HUES48 (cell line): ENCODE data around the gene GZMM.

Experiments used
- H3K27ac ChIP-seq: one replicate; pipeline ENCODE4 v1.7.0; 2013; ENCODE audit warnings: low read depth, low read length, inconsistent platforms
- H3K27me3 ChIP-seq: 2 replicates; pipeline ENCODE4 v1.6.1; 2013; ENCODE audit warnings: mild to moderate bottlenecking, low read length; ENCODE audit not compliant: control insufficient read depth, insufficient read depth
- H3K36me3 ChIP-seq: 2 replicates; pipeline ENCODE4 v1.6.1; 2013; ENCODE audit warnings: low read length; ENCODE audit not compliant: control insufficient read depth, insufficient read depth
- H3K4me1 ChIP-seq: 2 replicates; pipeline ENCODE4 v1.6.1; 2013; ENCODE audit warnings: mild to moderate bottlenecking, low read length; ENCODE audit not compliant: control insufficient read depth, insufficient read depth
- H3K4me3 ChIP-seq: 2 replicates; pipeline ENCODE4 v1.5.1; 2013; ENCODE audit warnings: mild to moderate bottlenecking, low read depth, low read length
- H3K9ac ChIP-seq: 2 replicates; pipeline ENCODE4 v1.6.1; 2013; ENCODE audit warnings: mild to moderate bottlenecking, low read depth, low read length, moderate library complexity
- H3K9me3 ChIP-seq: 2 replicates; pipeline ENCODE4 v1.6.1; 2013; ENCODE audit warnings: low read length; ENCODE audit not compliant: control insufficient read depth, insufficient read depth

GZMM gene

DNA sequence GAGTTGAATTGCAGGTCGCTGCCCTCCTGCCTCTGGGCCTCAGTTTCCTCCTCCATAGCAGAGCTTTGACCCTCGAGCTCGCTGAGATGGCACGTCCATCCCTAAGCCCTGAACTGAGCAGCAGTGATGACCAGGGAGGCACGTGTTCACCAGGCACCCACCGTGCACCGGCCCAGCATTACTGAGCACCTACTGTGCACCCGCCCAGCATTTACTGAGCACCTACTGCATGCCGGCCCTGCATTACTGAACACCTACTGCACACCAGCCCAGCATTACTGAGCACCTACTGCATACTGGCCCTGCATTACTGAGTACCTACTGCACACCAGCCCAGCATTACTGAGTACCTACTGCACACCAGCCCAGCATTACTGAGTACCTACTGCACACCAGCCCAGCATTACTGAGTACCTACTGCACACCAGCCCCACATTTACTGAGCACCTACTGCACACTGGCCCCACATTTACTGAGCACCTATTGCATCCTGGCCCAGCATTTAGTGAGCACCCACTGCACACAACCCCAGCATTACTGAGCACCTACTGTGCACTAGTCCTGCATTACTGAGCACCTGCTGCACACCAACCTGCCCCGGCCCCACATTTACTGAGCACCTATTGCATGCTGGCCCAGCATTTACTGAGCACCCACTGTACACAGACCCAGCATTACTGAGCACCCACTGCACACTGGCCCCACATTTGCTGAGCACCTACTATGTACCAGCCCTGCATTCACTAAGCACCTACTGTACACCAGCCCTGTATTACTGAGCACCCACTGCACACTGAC lies 30.3 kb upstream of the GZMM start:
- Histone ChIP-seq H3K36me3 (0 out of 2 replicates have a peak, but pooled peaks cover 6% of the 10 kb centered on the region), H3K9me3 (no peaks in the 10 kb centered on the region), H3K4me1 (peaks cover 3% of the 10 kb centered on the region; the same call in 1 of the 2 replicates), H3K9ac (no peak overlapping the region), H3K4me3 (no peak overlapping the region), H3K27ac (no peak overlapping the region), H3K27me3 (no peaks in the 10 kb centered on the region)

GRCh38 chr19:514166-514663 lies 29.6 kb upstream of the GZMM start:
- Histone ChIP-seq H3K27me3 (no peaks in the 10 kb centered on the region), H3K4me1 (peaks cover 3% of the 10 kb centered on the region; the same call in 1 of the 2 replicates), H3K27ac (no peak overlapping the region), H3K4me3 (no peak overlapping the region), H3K36me3 (0 out of 2 replicates have a peak, but pooled peaks cover 6% of the 10 kb centered on the region), H3K9me3 (no peaks in the 10 kb centered on the region), H3K9ac (no peak overlapping the region)

DNA sequence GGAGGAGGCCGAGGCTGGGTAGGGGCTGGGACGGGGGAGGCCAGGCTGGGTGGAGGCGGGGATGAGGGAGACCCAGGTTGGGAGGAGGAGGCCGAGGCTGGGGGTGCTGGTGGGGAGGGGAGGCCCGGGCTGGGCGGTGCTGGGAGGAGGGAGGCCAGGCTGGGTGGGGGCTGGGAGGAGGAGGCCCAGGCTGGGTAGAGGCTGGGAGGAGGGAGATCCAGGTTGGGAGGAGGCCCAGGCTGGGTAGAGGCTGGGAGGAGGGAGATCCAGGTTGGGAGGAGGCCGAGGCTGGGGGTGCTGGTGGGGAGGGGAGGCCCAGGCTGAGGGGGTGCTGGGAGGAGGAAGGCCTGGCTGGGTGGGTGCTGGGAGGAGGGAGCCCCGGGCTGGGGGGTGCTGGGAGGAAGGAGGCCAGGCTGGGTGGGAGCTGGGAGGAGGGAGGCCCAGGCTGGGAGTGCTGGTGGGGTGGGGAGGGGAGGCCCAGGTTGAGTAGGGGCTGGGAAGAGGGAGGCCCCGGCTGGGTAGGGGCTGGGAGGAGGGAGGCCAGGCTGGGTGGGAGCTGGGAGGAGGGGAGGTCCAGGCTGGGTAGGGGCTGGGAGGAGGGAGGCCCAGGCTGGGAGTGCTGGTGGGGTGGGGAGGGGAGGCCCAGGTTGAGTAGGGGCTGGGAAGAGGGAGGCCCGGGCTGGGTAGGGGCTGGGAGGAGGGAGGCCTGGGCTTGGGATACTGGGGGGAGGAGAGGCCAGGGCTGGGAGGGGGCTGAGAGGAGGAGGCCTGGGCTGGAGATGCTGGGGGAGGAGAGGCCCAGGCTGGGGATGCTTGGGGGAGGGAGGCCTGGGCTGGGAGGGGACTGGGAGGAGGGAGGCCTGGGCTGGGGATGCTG lies 25.9 kb upstream of the GZMM start:
- H3K27me3 ChIP-seq, result no peaks in the 10 kb centered on the region
- no peaks in the 10 kb centered on the region for H3K4me1 ChIP-seq
- 0 out of 2 replicates have a peak, but pooled peaks cover 6% of the 10 kb centered on the region for H3K36me3 ChIP-seq
- no peak overlapping the region for H3K4me3 ChIP-seq
- H3K9me3 ChIP-seq, result 0 out of 2 replicates have a peak, but pooled peaks cover 10% of the 10 kb centered on the region
- H3K27ac ChIP-seq, result no peak overlapping the region
- H3K9ac ChIP-seq, result no peak overlapping the region

GRCh38 chr19:518598-519231 lies 25.1 kb upstream of the GZMM start:
- no peak overlapping the region for H3K4me3 ChIP-seq
- 0 out of 2 replicates have a peak, but pooled peaks cover 10% of the 10 kb centered on the region for H3K9me3 ChIP-seq
- H3K27me3 ChIP-seq, result no peaks in the 10 kb centered on the region
- 0 out of 2 replicates have a peak, but pooled peaks cover 4% of the 10 kb centered on the region for H3K36me3 ChIP-seq
- no peaks in the 10 kb centered on the region for H3K4me1 ChIP-seq
- no peak overlapping the region for H3K27ac ChIP-seq
- no peak overlapping the region for H3K9ac ChIP-seq

- Histone ChIP-seq H3K9ac (no peak overlapping the region), H3K27ac (no peak overlapping the region), H3K4me3 (no peak overlapping the region), H3K9me3 (0 out of 2 replicates have a peak, but pooled peaks cover 10% of the 10 kb centered on the region), H3K4me1 (no peaks in the 10 kb centered on the region), H3K27me3 (no peaks in the 10 kb centered on the region), H3K36me3 (no peaks in the 10 kb centered on the region)
Measured at GRCh38 chr19:519449-519865, 24.4 kb upstream of the GZMM start.

DNA sequence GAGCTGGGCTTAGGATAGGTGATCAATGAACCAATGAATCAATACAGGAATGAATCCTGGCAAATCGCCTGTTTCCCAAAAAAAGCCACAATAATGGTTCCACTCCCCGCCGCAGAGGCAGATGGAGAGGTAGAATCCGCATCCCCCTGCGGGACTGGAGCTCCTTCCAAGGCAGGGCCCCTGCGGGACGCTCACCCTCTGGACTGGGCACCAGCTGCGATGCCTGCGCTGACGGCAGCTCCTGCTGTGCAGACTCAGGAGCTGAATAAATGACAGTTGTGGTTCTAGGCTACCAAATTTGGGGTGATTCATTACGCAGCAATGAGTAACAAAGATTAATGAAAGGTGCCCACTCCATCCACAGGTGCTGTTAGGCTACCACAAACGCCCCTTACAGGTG lies 21.1 kb upstream of the GZMM start:
- no peaks in the 10 kb centered on the region for H3K4me1 ChIP-seq
- no peaks in the 10 kb centered on the region for H3K36me3 ChIP-seq
- no peaks in the 10 kb centered on the region for H3K27me3 ChIP-seq
- H3K27ac ChIP-seq, result no peak overlapping the region
- H3K9ac ChIP-seq, result no peak overlapping the region
- H3K9me3 ChIP-seq, result 0 out of 2 replicates have a peak, but pooled peaks cover 10% of the 10 kb centered on the region
- no peak overlapping the region for H3K4me3 ChIP-seq

DNA sequence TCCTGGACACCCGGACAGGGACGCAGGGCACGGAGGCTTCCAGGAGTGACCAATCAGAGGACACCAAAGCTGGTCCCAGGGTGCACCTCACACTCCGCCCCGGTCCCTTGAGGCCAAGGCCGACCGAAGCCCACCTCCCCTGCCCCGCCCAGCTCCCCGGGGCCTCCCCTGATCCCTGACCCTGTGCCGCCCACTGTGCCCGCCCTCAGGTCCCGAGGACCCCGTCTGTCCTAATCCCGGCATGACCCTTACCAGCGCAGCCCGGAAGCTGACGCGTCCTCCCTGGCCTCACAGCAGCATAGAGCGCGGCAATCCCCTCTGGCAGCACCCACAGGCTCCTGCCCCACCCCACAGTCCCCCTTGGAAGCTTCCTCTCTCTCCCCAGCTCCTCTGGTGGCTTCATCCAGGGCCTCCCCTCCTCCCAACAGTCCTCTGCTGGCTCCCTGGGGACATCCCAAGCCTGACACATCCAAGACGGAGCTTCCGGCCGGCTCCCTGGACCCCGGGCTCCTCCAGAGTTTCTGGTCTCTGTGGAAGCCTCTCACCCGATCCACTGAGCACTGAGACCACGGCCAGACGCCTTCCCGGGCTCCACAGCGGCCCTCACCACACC lies 19.7 kb upstream of the GZMM start:
- H3K36me3 ChIP-seq, result no peaks in the 10 kb centered on the region
- 0 out of 2 replicates have a peak, but pooled peaks cover 10% of the 10 kb centered on the region for H3K9me3 ChIP-seq
- no peaks in the 10 kb centered on the region for H3K27me3 ChIP-seq
- no peak overlapping the region for H3K4me3 ChIP-seq
- H3K4me1 ChIP-seq, result no peaks in the 10 kb centered on the region
- H3K27ac ChIP-seq, result no peak overlapping the region
- no peak overlapping the region for H3K9ac ChIP-seq

DNA sequence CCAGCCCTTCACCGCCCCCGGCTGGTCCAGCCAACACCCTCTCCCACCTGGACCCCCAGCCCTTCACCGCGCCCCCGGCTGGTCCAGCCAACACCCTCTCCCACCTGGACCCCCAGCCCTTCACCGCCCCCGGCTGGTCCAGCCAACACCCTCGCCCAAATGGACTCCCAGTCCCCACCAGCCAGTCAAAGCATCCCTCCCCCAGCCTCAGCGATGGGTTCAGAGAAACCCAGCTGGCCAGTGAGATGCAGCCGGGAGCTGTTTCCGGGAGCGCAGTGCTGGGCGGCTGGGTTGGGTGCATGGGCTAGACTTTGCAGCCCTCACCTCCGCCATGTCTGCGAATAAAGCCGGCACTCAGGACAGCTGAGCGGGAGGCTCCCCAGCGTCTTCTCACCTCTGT lies 18.8 kb upstream of the GZMM start:
- Histone ChIP-seq H3K9ac (no peak overlapping the region), H3K27me3 (no peaks in the 10 kb centered on the region), H3K9me3 (0 out of 2 replicates have a peak, but pooled peaks cover 10% of the 10 kb centered on the region), H3K36me3 (no peaks in the 10 kb centered on the region), H3K4me1 (no peaks in the 10 kb centered on the region), H3K4me3 (no peak overlapping the region), H3K27ac (no peak overlapping the region)

GRCh38 chr19:525857-526419 lies 17.9 kb upstream of the GZMM start:
- no peak overlapping the region for H3K9ac ChIP-seq
- H3K36me3 ChIP-seq, result no peaks in the 10 kb centered on the region
- H3K4me1 ChIP-seq, result no peaks in the 10 kb centered on the region
- H3K27me3 ChIP-seq, result no peaks in the 10 kb centered on the region
- H3K9me3 ChIP-seq, result 0 out of 2 replicates have a peak, but pooled peaks cover 8% of the 10 kb centered on the region
- H3K27ac ChIP-seq, result no peak overlapping the region
- H3K4me3 ChIP-seq, result no peak overlapping the region
